NCI-H1092 (cell line): ENCODE results near the gene UBE2J1.

Experiments
- DNase-seq: peaks from one replicate; lab custom pipeline; 2025; lab: John Stamatoyannopoulos, UW

UBE2J1 gene

DNA sequence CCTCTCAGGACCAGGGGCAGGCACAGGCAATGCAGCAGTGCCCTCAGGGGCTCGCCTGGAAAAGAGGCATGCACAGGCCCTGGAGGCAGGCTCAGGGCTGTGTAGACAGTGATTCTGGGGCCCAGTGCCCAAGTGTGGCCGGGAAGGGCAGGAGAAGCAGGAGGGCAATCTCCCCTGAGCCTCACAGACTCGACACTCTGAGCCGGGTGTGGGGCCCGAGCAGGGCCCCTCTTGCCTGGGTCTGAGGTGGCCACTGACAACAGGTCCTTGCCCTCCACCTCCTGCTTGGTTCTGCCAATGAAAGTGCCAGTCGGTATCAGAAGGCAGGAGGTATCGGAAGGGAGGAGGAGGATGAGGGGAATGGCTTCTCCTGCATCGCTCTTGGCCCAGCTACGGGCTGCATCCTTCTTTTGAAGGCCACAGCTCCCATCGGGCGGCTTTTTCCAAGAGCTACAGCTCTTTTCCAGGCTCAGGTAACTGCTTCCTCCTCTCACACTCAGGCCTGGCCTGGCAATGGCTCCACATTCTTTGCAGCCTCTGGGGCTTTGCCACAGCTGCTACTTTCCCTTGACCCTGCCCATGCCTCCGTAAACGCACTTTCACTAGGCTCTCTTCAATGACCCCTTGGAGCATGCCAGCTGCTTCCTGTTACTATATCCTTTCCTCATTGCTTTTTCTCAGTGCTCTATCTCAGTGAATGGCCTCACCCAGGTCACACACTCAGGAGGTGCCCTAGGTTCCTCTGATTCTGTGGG, 61.9 kb downstream of the UBE2J1 start:
- DNase-seq, result no peak

DNA sequence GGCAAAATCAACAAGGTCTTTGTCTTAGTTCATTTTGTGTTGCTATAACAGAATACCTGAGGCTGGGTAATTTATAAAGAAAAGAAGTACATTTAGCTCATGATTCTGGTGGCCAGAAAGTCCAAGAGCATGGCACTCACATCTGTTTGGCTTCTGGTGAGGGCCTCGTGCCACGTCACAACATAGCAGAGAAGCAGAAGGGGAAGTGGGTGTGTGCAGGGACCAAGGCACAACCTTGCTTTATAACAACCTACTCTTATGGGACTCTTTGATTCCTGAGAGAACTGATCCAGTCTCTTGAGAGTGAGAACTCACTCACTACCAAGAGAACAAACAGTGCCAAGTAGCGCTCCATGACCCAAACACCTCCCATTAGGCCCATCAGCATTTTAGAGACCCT, 62.8 kb downstream of the UBE2J1 start:
- DNase-seq, result no peak

DNA sequence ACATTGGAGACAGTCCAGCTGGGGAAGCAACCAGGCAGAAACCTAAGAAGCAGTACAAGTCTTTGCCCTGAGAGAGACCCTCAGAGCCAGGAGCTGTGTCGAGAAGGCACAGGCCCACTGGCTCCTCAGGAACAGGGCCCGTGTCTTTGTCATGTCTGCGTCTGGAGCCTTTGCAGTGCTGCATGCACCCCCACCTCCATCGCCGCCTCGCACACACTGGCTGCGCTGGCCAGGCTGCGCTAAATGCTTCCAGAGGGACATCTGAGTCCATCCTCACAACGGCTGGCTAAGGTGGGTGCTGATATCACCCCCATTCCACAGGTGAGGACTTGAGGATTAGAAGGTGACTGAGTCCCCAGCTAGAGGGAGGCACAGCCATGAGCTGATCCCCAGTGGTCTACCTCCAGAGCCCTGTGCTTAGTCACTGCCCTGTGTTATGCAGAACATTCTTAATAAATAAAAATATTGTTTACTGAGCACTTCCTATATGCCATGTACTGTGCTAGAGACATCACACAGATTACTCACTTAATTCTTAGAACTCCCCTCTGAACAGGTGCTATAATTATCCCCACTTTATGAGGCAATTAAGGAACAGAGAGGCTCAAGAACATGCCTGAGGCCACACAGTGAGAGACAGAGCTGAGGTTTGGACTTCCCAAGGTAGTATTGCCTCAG, 65.0 kb downstream of the UBE2J1 start:
- no peak for DNase-seq

DNA sequence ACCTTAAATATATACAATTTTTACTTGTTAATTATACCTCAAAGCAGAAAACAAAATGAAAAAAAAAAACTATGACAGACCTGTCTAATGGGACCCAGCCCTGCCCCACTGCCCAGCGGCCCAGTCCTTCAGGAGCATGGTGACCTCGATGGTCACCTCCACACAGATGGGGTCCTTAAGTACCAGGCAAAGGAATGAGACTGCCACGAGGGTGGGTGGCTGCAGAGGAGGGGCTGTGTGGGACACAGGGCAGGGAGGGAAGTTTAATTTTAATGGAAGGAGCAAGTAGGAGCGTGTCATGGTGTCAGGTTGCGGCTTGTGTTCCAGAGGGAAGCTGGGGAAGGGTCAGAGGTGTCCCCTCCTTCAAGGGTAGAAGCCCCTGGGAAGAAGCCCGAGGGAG, 66.0 kb downstream of the UBE2J1 start:
- no peak for DNase-seq

DNA sequence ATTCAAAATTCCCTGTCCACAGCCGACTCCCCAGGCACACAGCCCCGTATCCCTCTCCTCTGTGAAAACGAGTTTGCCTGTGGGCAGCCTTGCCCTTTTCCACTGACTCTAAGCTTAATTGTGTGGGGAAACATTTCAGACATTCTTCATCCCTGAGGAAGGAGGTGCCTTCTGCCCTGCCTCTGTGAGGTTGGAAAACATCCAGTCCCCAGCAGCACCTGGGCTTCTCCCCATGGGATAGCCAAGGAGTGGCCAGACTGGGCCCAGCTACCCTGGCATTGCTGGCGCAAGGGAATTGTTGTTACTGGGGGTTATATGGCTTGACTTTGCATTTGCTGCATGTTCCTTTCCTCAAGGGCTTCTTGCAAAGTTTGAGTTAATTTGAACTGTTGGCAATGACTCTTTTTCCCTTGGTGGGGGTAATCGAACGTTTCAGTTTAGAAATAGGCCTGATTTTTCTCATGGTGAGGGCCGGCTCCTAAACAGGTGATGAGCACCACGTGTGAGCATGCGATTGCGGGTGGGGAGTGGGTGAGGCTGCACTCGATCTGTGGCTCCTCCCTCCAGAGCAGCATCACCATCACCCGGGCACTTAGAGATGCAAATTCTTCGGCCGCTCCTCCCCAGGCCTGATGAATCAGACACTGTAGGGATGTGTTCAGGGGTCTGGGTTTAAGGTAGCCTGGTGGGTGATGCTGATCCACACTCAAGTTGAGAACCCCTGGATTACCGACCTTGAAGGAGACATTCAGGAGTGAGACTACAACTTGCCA, 67.4 kb downstream of the UBE2J1 start:
- DNase-seq, result no peak

DNA sequence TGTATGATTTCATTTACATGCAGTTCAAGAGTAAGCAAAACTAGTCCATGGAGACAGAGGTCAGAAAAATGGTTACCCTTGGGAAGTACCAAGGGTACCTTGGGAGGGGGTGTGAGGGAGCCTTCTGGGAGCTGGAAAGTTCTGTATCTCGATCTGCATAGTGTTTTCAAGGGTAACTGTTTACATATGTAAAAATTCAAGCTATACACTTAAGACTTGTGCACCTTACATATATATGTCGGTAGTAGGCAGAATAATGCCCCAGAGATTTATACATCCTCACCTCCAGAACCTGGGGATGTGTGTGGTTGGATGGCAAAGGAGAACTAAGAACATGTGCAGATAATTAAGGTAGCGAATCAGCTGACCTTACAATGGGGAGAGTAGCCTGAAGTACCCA, 68.4 kb downstream of the UBE2J1 start:
- no peak for DNase-seq

DNA sequence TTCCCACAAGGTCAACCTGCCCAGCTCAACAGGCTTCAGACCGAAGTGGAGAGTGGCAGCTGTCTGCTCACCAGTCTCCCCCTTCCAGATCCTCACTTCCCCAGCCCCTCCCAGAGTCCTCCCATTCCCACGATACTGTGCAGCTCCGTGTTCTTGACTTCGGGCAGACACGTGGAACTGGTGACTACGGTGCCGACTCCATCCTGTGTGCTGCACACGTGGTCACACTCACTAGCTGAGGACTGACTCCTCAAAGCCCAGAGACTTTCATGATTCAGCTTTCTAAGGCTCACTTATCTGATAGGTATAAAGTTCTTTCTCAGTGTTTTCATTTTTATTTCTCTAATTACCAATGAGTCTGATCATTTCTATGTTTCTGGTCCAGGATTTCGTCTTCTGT, 69.8 kb downstream of the UBE2J1 start:
- no peak for DNase-seq

DNA sequence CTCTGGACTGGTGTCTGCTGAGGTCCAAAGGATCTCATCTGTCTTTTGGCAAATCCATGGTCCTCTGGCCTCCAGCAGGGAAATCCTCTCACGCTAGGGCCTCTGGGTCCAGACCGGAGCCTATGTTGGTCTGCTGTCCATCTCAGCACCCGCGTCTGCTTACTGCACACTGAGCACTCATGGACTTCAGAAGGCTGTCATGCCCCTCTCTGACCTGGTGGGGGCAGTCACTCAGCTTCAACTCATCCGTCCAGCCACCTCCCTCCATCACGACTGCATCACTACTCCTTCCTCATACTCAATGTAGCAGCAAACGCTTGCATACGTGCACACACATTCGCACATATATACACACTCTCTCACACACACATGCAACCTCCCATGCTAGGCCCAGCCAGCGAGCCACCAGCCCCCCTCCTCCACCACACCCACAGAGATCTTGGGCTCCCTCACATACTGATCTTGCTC, 70.7 kb downstream of the UBE2J1 start:
- DNase-seq, result no peak

DNA sequence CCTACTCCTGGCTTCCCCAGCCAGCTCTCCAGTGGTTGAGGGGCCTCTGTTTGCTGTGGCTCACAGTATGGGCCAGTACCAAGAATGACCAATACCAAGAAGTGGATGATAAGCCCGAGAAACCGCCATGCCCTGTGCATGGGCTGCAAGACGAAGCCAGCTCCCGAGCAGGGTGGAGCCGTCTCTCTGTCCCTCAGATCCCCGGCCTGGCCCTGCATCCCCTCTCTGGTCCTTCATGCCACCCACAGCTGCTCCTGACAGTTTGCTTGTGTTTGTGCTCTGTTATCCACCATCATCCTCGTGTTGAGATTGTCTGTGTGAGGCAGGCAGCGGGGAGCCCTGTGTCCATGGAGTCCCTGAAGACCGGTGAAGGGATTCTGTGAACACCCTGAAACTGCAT, 73.6 kb downstream of the UBE2J1 start:
- no peak for DNase-seq
